HG02852 (cell line): ENCODE data around the gene RESP18.
"Not testable (repeated sequence)": the region's sequence is repeated elsewhere in the genome, so short reads cannot be mapped to it uniquely, and the experiment has no call there.

ENCODE experiments used
- ATAC-seq: cut with Tn5 transposase; IDR thresholded peaks from one replicate; pipeline ENCODE4 v1.9.1; 2021; ENCODE audit warnings: mild to moderate bottlenecking, moderate library complexity; ENCODE audit not compliant: unreplicated experiment

RESP18 gene

DNA sequence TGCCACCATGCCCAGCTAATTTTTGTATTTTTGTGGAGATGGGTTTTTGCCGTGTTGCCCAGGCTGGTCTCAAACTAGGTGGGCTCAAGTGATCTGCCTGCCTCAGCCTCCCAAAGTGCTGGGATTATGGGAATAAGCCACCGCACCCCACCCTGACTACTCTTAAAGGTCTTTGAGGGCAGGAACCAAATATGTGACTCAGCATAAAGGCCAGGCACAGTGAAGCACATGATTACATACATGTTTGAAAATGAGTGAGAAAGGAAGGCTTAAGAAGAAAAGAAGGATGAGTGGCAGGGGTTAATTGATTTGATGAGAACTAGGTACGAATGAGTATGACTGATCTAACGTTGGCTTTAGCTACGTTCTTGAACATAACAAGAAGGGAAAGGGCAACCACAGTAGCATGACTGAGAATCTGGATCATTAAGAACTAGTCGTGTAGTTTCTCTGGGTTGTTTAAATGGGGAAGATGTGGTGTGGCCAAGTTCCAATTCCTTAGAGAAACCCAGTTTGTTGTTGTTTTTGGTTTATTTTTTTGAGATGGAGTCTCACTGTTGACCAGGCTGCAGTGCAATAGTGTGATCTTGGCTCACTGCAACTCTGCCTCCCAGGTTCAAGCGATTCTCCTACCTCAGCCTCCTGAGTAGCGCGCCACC is 6.8 kb downstream of the RESP18 start:
- ATAC-seq: no peak

DNA sequence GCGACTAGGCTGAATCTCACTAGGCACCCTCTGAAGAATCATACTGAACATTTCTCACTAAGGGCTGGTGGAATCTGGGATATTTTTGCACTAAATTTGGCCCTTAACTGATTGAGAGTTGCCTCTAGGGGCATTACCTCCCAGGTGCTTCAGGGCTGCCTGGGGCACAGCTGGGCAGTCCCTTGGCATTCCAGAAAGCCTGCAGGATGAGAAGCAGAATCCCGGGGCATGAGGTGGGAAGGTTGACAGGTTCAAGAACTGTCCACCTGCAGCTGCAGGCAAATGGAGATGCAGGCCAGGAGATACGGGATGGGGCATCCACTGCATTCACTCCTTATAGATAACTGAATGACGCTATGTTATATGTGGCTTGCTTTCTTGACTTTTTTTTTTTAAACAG is 7.4 kb downstream of the RESP18 start:
- ATAC-seq: no peak

DNA sequence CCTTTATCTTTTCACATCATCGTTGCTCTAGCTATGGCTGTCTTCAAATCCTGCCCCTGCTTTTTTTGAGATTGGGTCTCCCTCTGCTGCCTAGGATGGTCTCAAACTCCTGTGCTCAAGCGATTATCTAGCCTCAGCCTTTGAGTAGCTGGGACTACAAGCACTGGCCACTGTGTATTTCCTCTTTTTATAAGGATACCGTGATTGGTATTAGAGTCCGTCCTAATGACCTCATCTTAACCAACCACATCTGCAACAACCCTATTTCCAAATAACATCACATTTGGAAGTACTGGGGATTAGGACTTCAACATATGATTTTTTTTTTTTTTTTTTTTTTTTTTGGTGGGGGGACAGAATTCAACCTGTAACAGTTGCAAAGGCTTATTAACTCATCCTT is 9.1 kb downstream of the RESP18 start:
- ATAC-seq: no peak

DNA sequence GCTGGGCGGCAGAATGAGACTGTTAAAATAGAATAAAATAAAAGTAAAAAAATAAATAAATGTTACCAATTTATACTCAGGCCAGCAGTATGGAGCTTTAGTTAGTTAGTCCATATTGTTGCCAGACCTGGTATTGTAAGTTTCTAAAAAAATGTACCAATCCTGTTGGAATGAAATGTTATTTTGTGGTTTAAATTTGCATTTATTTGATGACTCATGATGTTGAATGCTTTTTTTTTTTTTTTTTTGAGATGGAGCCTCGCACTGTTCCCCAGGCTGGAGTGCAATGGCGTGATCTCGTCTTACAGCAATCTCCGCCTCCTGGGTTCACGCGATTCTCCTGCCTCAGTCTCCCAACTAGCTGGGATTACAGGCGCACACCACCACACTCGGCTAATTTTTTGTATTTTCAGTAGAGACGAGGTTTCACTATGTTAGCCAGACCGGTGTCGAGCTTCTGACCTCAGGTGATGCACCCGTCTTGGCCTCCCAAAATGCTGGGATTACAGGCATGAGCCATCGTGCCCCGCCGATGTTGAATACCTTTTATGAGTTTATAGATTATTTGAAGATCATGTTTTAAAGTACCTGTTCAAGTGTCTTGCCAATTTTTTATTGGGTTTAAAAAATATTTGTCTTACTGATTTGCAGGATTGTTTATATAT is 17.6 kb downstream of the RESP18 start:
- no peak for ATAC-seq

DNA sequence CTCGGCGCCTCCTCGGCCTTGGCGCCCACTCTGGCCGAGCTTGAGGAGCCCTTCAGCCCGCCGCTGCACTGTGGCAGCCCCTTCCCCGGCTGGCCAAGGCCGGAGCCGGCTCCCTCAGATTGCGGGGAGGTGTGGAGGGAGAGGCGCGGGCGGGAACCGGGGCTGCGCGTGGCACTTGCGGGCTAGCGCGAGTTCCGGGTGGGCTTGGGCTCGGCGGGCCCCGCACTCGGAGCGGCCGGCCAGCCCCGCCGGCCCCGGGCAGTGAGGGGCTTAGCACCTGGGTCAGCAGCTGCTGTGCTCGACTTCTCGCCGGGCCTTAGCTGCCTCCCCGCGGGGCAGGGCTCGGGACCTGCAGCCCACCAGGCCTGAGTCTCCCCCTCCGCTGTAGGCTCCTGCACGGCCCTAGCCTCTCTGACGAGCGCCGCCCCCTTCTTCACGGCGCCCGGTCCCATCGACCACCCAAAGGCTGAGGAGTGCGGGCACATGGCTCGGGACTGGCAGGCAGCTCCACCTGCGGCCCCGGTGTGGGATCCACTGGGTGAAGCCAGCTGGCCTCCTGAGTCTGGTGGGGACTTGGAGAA is 19.8 kb downstream of the RESP18 start:
- not testable (repeated sequence) for ATAC-seq

DNA sequence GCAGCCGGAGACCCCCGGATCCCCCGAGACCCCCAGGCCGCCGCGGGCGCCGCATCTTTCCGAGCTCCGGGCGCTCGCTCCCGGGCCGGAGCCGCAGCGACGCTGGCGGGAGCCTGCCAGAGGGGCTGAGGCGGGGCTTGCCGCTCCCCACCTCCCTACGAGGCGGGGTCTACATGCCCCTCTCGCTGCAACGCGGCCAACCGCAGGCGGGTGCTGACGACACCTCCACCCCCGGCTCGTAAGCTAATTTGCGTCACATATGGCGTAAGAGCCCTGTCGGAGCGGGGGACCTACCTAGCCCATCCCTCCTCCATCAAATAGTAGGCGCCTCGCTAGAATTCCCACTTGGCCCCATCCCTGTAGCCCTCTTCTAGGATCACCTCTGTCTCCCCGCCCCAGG is 23.3 kb downstream of the RESP18 start, which contains the start of gene PTPRN:
Gene PTPRN (minus strand): TSS at position 124 of the 400 bp plus-strand sequence. CDS start 69 bp downstream, at position 55.
- no peak for ATAC-seq

DNA sequence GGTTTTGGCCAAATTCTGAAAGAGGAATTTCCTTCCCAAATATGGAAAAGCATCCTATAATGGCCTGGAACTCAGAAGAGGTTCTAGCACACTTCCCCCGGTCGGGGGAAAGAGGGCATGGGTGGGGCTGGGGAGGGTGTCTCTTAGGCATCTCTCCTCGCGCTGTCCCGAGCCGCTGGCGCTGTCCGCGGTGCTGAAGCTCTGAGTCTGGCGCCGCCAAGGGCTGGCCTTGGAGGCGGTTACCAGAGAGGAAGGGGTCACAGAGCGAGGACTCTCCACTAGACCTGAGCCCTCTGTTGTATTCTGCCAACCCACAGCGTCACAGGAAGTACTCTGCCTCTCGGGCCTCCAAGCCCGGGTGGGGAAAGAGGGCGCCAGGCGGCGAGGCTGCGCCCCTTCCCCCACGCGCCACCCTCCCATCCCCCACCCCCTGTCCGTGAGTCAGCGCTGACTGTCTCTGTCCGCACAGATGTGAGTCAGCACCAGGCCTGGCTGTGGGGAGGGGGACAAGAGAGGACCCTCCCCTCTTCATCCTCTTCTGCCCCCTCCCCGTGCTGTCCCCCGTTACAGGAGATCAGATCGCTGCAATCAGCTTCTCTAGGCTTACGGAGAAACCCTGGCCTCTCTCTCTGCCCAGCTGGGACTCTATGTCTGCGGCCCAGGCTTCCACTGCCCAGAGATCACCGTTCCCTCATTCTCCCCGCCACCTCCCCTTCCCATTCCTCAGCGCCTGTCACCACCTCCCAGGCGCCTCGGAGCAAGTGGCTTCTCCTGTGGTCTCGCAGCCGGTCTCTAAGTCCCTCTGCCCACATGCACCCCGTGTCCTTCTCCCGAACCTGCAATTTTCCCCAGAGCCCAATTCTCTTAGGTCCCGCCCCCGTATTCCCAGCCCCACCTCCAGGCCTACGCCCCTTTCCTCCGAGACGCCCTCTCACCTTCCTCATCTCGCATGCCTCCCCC is 24.1 kb downstream of the RESP18 start:
- ATAC-seq: no peak

DNA sequence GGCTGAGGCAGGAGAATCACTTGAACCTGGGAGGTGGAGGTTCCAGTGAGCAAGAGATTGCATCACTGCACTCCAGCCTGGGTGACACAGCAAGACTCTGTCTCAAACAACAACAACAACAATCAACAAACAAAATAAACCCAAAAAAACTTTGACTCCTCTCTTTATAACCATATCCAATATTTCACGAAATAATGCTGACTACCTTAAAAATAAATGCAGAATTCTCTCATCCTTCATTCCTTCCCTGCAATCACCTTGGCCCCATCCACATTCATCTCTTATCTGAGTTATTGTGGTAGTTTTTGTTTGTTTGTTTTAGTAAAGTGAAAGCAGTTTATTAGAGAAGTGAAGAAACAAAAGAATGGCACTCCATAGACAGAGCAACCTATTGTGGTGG is 26.5 kb downstream of the RESP18 start:
- ATAC-seq: no peak

DNA sequence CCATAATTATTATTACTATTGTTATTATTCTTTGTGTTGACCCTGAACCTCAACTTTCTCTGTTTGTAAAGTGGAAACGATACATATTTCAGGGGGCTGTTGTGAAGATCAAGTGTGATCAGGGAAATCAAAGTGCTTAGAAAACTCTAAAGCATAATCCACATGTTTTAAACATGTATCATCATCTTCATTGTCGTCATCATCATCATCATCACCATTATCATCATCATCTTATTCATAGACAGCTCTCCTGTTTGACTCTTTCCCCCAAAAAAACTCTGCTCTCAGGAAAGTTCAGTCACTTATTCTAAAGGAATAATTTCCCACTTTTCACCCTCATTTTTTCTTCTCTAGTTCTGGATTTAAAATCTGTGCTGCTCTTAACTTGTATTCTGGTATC is 28.3 kb downstream of the RESP18 start:
- ATAC-seq: no peak

DNA sequence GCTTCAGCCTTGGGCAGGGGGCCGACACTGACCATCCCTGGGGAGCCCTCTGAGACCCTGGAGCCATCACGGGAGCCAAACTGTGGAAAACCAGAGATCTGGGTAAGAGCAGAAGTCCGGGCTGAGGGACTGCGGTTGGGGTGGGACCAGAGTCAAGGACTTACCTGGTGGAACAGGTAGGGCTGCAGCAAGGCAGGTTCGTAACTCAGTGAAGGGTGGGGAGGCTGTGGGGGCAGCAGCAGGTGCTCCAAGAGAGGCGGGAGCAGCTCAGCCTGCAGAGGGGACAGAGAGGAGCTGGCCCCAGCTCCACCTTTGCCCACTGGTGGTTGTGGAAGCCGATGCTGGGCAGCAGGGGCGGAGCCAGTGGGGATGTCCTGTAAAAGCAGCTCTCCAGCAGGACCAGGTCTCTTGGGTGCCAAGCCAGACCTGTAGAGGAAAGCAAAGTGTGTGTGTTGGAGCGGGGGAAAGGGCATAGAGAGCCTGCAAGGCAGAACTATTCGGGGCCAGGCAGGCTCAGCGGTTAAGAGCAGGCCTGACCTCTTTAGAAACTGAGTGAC is 30.1 kb downstream of the RESP18 start:
- no peak for ATAC-seq

DNA sequence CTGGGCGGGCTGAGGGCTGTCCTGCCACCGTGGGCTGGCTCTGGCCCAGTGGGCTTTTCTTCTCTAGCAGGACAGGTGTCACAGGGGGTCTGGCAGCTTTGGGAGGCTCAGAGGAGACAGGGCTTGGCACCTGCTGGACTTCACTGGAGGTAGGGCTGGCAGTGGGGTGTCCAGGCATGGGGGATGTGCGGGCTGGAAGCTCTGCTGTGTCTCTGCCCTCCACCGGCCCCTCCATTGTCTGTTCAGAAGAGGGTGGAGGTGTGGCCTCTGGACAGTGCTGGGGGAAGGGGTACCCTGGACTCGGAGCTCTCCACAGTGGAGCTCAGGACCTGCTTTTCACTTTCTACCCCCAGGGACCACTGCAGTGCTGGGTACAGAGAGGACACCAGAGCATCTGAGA is 32.5 kb downstream of the RESP18 start:
- no peak for ATAC-seq

DNA sequence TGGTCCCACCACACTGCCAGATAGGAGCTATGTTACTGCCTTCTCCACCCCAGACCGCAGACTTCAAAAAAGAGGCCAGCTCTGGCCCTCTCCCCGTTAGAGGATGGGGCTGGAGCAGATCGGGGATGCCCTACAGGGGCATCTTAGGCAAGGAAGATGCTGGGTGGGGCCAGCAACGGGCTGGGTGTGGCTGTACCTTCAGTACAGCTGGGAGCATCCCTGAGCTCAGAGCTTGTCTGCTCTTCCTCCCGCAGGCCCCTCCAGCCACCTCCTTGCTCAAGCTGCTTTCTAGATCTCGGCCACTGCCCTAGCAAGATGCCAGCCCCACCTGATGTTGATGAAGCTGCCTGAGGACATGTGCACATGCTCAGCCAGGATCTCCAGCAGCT is 33.2 kb downstream of the RESP18 start:
- no peak for ATAC-seq

DNA sequence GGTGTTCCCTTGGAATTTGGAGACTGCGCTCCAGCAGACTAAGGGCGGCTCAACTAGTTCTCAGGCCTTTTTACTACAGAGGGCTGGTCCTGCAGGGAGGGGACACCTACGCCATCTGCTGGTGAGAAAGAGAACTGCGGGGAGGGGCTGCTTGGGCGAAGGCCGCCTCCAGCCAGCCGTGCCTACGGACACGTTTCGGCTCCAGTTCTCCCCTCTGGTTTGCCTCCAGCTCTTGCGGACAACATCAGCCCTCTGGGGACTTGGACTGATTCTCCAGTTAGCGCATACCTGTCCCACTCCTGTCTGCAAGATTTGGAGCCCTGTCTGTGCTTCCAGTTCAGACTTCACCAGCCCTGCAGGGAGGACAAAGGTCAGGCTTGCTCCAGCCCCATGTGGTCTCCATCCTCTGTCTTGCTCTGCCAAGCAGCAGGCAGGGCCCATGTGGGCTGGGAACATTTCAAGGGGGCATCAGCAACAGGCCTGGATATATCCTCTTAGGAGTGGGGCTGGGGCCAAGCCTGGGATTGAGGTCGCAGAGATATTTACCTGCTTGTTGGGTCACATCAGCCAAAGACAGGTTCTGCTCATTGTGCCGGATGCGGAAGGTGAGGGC is 33.7 kb downstream of the RESP18 start:
- peak; percentile 48 for ATAC-seq

DNA sequence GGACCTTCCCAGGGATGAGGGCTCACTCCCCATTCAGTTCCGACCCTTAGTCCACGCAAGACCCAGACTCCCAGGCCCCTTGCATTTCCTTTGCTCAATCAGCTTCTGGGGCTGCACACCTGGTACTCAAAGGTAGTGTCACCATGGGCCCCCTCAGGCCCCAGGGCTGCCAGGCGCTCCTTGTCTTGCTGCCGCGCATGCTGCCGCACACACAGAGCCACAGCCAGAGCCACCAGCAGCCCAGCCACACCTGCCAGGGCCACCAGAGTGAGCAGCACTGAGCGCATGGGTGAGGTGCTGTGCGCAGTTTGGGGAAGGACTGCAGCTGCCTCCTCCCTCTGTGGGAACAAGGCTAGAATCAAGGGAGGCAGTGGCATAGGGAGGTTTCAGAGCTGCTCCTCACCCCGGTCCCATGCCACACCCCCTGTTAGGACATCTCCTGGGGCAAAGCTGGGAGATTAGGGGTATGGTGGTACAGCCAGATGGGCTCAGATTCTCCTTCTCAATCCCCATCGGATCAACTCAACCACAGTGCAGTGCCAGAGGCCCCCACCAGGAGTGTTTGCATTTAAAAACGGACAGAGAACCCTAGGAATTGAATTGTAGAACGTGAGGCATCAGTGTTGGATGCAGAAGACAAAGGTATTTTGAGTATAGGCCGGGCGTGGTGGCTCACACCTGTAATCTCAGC is 34.6 kb downstream of the RESP18 start:
- ATAC-seq: no peak

DNA sequence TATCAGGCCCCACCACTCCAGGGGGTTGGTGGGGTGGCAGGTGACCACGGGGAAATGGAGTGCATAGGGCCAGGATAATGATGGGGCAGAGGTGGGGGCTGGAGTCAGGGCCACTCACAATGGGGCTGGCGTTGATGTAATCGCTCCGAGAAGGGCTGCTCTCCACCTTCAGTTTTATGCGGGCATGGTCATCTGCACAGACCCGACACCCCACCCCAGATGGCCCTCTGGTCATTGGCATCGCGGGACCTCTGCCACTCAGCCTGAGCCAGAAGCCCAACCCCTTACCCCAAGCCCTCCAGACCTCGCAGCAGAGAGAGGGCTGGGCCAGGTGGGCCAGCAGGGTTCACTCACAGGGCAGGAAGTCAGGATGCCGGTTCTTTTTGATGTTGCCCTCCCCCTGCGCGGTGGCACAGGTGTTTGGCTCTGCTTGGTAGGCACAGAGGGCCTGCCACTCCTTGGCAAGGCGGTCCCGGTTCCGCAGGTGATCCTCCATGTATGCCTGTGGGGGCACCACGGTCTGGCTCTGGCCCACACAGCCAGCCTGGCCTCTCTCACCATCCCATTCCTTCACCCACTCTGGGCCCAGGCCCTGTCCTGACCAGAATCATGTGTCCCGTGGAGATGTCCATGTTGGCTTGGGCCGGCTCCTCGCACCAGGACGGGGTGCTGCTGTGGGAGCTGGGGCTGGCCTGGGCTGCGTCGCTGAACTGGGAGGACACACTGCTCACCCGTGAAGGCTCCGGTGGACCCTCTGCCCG is 35.7 kb downstream of the RESP18 start:
- no peak for ATAC-seq

DNA sequence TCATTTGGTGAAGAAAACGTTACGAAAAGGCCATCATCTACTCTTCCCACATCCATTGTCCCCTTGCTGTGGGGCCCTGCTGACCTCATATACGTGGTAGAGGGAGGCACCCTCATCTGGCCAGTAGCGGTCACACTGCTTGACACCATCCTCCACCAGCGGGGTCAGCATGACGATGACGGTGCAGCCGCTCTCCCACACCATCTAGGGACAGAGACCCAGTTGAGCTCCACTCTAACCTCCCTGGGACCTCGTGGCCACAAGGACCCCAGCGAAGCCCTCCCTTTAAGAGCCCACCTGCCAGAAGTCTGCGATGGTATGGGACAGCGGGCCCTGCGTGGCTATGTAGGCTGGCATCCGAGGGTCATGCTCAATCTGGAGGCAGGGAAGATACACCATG is 36.4 kb downstream of the RESP18 start:
- no peak for ATAC-seq

DNA sequence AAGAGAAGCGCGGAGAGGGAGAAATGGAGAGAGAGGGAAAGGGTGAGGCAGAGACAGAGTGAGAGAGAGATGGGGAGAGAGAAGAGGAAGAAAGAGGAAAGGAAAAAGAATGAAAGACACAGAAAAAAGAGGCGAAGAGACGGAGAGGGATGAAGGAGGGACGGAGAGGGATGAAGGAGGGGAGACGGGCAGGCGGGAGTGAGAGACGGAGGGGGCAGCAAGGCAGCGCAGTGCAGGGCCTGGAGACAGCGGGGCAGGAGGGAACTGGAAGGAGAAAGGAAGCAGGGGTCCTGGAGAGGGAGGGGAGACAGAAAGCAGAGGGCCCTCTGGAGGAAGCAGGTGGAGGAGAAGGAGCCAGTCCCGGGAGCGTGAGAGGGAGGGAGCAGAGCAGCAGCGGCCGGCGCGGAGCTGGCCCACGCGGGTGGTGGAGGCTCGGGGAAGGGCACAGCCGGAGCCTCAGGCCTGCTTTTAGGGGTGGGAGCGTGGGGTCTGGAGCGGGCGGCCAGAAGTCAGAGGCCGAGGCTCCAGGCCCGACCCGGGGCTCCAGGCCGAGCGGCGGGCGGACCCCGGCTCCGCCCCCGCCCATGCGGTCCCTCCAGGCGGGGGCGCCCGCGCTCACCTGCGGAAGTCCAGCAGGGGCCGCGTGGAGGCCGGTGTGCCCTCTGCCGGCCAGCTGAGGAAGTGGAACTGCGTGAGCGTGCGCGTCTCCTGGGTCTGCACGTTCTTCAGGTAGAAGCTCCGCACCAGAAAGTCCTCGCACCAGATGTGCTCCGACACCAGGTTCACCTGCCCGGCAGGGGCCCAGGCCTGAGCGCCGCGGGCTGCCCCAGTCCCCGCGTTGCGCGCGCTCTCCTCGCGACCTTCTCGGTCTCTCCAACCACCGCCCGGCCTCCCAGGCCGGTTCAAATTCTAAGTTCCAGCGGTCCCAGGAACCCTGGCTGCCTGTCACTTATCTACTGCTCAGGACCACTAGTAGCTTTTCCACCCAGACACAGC is 37.9 kb downstream of the RESP18 start:
- peak; percentile 91 for ATAC-seq

DNA sequence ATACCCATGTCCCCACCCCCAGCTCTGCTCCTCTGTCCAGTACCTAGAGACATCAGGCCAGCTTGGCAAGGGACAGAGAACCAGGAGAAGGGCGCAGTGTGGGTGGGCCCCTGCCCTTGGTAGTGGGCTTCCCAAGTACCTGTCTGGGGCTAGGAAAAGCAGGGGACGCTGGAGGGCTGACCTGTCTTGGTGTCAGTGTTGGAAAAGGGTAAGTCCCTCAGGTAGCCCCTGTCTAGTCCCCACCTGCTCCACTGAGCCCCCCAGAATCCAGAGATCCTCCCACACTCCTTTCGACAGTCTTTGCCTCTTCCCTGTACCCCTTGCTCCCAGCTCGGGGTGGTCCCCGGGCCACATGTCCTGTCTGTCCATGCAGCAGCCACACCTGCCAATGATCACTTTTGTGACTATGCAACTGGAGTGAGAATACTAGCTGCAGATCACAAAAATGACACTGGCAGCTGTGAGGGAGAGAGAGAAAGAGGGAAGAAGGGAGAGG is 38.8 kb downstream of the RESP18 start:
- ATAC-seq: no peak
